Spleen (tissue), 3 donors: Measurements from ENCODE around the gene SCN4A.

Experiments
- POLR2A ChIP-seq, 3 donors: fragments of 450-650 bp; IDR thresholded peaks; one replicate each; pipeline ENCODE4 v1.5.1; 2017; ENCODE audit warnings: antibody characterized with exemption in 3 of 3, mild to moderate bottlenecking in 1 of 3
- POLR2AphosphoS5 ChIP-seq, 3 donors: sonication (generic); formaldehyde crosslinking; IDR thresholded peaks; one replicate each; pipeline ENCODE4 v1.5.1; 2017; ENCODE audit warnings: antibody characterized with exemption in 3 of 3

GRCh38 chr17:63946440-63947363 is 26.0 kb downstream of the SCN4A start:
- TF ChIP-seq POLR2A (IDR thresholded peaks at IDR 0.05) (no peak), POLR2AphosphoS5 (IDR thresholded peaks at IDR 0.05) (peak in 2 of 3 donors; percentile 49 to 59)
